Epithelial cell of prostate (primary cell): Measurements from ENCODE around the gene CSKMT.
"Not testable (repeated sequence)": the region's sequence is repeated elsewhere in the genome, so short reads cannot be mapped to it uniquely, and the experiment has no call there.

ENCODE experiments used
- DNase-seq: peaks from one replicate; pipeline ENCODE4 v3.0.0-alpha.2; 2011; ENCODE audit warnings: low read depth, low spot score
- H3K27ac ChIP-seq: fragments of 450-650 bp; 2 replicates; pipeline ENCODE4 v1.5.1; 2017; ENCODE audit warnings: mild to moderate bottlenecking

CSKMT gene

GRCh38 chr11:62652161-62653006, 12.7 kb upstream of the CSKMT start:
- DNase-seq: no peak

DNA sequence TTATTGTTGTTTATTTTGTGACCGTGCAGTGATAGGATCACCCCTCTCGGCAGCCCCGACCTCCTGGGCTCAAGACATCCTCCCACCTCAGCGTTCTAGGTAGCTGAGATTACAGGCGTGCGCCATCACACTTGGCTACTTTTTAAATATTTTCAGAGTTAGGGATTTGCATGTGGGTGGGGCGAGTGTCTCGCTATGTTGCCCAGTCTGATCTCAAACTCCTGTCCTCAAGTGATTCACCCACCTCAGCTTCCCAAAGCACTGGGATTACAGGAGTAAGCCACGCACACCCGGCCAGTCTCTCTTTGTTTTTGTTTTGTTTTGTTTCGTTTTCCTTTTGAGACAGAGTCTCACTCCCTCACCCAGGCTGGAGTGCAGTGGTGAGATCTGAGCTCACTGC, 10.8 kb upstream of the CSKMT start:
- no peak for DNase-seq
- no peak overlapping the region for H3K27ac ChIP-seq

More at GRCh38 chr11:62652161-62653006, 12.7 kb upstream of the CSKMT start:
- H3K27ac ChIP-seq: peak overlapping the region; percentile 72

GRCh38 chr11:62656796-62657429, 8.2 kb upstream of the CSKMT start:
- no peak overlapping the region for H3K27ac ChIP-seq
- no peak for DNase-seq

DNA sequence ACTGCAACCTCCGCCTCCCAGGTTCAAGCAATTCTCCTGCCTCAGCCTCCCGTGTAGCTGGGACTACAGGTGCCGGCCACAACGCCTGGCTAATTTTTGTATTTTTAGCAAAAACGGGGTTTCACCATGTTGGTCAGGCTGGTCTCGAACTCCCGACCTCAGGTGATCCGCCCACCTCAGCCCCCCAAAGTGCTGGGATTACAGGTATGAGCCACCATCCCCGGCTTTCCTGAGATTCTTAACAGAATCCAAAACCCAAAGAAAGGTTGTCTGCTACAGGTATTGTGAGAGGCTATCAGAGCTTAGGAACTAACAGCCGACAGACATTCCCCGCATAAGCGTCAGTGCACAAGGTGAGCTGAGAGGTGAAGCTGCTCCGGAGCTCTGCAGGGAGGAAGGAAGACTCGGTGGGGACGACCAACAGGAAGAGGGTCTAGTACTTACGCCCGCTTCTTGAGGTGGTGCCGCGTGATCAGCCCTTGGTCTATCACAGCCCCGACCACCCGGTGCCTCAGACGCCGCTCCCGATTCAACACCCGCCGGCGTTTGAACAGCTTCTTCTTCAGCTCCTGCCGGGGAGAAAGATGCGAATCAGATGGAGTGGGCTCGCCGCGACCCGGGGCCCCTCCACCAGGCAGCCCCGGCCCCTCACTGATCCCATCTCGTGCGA, 572 bp upstream of the CSKMT start:
- peak overlapping the region; percentile 81 for H3K27ac ChIP-seq
- DNase-seq: no peak

DNA sequence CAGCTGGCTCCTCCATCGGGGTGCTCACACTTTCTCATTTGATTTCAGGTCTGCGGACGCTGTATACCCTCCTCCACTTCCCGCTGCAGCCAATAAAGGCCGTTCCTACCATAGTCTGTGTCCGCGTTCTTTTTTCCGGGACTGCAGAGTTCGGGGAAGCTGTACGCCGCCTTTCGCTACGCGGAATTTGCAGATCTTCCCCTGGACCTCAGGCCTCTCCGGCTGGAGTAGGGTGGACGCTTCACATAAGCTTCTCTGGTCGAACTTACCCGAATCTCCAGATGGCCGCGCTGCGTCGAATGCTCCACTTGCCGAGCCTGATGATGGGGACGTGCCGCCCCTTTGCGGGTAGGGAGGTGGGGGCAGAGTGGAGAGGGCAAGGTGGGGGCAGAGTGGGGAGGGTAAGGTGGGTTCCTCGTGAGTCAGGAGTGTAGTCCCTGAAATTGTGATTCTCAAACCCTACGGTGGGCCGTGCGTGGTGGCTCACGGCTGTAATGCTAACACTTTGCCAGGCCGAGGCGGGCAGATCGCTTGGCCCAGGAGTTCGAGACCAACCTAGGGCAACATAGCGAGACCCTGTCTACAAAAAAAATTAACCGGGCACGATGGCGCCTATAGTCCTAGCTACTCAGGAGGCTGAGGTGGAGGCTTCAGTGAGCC, 617 bp downstream of the CSKMT start:
- no peak for DNase-seq
- peak overlapping the region; percentile 81 for H3K27ac ChIP-seq

- no peak for DNase-seq
- H3K27ac ChIP-seq: peak overlapping the region; percentile 81
These were observed 1.3 kb downstream of the CSKMT start for GRCh38 chr11:62666259-62666926.

DNA sequence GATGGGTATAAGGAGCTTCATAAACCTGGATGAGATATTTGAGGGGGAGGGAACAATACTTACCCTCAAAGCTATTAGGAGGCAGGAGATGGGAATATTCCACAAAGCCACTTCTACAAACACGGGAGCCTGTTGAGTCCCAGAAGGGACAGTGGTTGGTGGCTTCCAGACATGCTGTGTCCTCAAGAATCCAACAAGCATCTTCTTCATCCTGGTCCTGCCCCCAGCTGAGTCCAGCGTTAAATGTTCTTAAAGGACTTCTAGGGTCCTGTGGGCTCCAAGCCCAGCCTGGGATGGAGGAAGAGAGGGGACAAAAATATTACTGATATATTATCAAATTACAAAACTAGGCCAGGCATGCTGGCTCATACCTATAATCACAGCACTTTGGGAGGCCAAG, 2.3 kb downstream of the CSKMT start:
- H3K27ac ChIP-seq: peak overlapping the region; percentile 81
- no peak for DNase-seq

DNA sequence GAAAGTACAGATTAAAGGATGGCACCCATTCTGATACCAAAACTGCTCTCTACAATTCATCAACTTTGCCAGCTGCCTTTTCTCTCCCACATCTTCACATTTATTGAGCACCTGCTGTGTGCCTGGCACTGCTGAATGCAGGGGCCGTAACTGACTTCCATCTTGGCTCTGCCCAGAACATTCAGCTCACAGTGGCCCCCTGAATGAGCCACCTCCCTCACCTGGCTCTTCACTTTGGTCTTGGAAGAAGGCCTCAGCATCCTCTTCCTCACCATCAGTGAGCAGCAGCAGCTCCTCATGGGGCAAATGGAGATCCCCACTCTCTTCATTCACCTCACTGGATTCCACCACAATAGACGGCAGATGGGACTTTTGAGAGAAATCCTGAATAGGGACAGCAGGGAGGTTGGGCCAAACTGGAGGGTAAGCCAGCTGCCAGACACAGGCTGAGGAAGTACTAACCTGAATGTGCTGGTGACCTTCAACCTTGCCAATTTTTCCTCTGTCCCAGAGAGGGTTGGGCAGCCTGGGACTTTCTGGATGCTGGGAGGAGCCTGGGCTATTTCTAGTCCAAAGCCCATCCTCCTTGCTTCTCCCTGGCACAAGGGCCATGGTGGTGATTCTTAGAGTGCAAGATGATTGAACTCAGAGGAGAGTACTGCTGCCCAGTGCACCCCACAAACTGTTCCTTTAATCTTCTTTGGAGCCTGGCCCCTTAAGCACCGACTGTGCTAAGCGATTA, 4.5 kb downstream of the CSKMT start:
- H3K27ac ChIP-seq: peak overlapping the region; percentile 33

DNA sequence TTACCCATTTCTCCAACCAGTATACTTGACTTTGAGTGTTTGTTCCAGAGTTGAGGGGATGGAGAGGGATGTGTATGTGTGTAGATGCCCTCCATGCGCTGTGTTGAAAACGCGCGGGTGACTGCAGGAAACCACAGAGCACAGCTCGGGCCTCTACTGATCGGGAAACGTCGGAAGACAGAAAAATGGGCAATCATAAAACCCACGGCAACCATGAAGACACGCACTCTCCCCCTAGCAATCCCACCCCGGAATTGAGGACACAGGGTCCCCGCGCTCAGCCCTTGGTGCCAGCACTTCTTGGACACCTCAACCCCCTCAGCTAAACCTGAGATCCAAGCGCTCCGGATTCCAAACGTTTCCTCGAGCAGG, 6.1 kb downstream of the CSKMT start:
- H3K27ac ChIP-seq: peak overlapping the region; percentile 83
- DNase-seq: no peak

More for the DNA sequence above, 4.5 kb downstream of the CSKMT start:
- no peak for DNase-seq

GRCh38 chr11:62671608-62672389, 6.7 kb downstream of the CSKMT start, which contains the start of the genes LBHD1 and UQCC3:
LBHD1 (minus strand) TSS chr11:62672267; CDS start chr11:62670031, 2,236 bp downstream.
UQCC3 (plus strand) TSS chr11:62671673; CDS start chr11:62671746, 73 bp downstream.
- peak within 1 kb of the TSS; percentile 83 for H3K27ac ChIP-seq
- no peak for DNase-seq

DNA sequence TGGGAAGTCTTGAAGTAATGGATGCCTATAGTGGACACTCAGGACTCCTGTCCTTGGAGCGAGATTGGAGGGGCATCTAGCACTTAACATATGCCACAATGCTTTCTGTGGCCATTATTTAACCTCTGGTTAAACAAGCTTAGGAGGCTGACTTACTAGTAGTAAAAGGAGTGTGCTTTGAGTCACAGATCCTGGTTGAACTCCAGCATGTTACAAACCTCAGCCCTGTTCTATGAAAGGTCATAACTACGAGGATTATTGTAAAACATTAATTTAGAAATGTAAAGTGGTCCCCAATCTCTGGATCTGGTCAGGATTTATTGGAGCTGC, 8.0 kb downstream of the CSKMT start:
- peak overlapping the region; percentile 83 for H3K27ac ChIP-seq
- no peak for DNase-seq

- H3K27ac ChIP-seq, DNase-seq: not testable (repeated sequence)
These were observed 10.3 kb downstream of the CSKMT start for GRCh38 chr11:62675415-62675814.

DNA sequence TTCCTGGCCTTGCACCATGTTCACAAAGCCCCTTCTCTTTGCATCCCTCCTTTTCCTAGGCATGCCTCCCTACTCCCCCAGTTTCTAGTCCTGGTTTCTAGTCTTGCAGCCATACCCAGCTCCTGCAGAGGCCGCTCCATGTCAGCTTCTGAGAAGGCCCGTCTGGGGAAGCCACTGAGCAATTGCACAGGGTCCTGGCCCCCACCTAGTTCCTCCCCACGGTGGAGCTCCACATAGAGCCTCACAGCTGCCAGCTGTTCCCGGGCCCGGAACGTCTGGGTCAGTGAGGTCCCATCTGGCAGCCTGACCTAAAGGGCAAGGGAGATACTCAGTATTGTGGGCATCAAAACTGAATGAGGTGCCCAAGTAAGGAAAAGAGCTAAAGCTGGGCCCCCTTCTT, 11.6 kb downstream of the CSKMT start:
- no peak overlapping the region for H3K27ac ChIP-seq
- DNase-seq: no peak

- DNase-seq: no peak
- no peak overlapping the region for H3K27ac ChIP-seq
These were observed 12.0 kb downstream of the CSKMT start for GRCh38 chr11:62677156-62677555.

DNA sequence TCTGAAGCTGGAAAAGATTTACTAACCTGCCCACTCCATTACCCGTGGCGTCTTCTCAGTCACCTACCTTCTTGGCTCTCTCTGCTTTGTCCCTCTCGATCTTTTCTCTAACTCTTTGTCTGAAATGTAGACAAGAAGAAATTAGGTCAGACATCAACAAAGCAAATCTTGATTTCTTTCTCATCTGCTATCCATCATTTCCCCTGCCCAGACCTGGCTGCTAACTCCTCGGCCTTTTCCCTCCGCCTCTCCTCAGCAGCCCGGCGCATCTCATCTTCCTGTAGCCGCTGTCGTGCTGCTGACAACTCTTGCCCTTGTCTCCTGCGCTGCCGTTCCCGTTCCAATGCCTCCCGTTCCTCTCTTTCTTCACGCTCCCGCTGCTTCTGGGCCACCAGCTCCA, 12.6 kb downstream of the CSKMT start:
- DNase-seq: no peak
- no peak overlapping the region for H3K27ac ChIP-seq

DNA sequence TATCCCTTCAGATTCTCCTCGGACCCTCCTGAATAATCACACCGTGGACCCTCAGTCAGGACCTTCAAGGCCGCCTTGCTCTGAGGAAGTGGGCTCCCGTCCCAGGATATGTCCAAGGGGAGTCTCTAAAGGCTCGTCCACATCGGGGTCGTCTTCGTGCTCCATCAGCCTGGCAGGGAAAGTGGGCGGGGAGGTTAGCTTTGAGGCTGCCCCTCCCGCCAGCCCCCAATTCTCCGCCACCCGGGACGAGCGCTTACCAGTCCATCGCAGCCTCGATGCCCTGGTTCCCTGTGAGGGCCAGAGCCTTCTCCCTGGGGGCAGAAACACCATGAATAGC, 13.3 kb downstream of the CSKMT start:
- H3K27ac ChIP-seq: peak overlapping the region; percentile 63
- no peak for DNase-seq

GRCh38 chr11:62678770-62679696, 13.9 kb downstream of the CSKMT start, which contains the start of gene UBXN1:
UBXN1 (minus strand) TSS chr11:62679073; CDS start chr11:62678923, 150 bp downstream.
- peak within 1 kb of the TSS; percentile 63 for H3K27ac ChIP-seq
- no peak for DNase-seq
